HG02852 (cell line): ENCODE measurements around the gene COG3.
"Not testable (repeated sequence)": the region's sequence is repeated elsewhere in the genome, so short reads cannot be mapped to it uniquely, and the experiment has no call there.

ENCODE experiments used
- ATAC-seq: cut with Tn5 transposase; IDR thresholded peaks from one replicate; pipeline ENCODE4 v1.9.1; 2021; ENCODE audit warnings: mild to moderate bottlenecking, moderate library complexity; ENCODE audit not compliant: unreplicated experiment

COG3 gene

GRCh38 chr13:45464687-45465453, at the start of gene COG3:
TSS of gene COG3 (plus strand) at chr13:45464939. CDS start at chr13:45465037, 98 bp downstream.
- ATAC-seq: peak; percentile 91

DNA sequence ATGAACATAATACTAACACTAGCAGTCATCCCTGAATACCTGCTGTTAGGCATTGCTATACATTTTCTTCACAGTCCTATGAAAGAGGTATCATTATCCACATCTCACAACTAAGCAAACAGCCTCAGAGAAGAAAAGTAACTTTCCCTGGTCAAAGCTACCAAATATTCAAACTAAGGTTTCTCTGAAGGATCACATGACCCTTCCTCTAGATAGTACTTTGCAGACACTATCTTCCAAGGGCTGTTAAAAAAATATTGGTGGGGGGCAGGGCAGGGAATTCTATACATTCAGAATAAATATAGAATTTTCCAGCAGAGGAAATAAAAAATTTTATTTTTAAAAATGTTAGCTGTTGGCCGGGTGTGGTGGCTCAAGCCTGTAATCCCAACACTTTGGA, 49.6 kb upstream of the COG3 start:
- ATAC-seq: no peak

GRCh38 chr13:45416516-45417128, 48.1 kb upstream of the COG3 start:
- no peak for ATAC-seq

DNA sequence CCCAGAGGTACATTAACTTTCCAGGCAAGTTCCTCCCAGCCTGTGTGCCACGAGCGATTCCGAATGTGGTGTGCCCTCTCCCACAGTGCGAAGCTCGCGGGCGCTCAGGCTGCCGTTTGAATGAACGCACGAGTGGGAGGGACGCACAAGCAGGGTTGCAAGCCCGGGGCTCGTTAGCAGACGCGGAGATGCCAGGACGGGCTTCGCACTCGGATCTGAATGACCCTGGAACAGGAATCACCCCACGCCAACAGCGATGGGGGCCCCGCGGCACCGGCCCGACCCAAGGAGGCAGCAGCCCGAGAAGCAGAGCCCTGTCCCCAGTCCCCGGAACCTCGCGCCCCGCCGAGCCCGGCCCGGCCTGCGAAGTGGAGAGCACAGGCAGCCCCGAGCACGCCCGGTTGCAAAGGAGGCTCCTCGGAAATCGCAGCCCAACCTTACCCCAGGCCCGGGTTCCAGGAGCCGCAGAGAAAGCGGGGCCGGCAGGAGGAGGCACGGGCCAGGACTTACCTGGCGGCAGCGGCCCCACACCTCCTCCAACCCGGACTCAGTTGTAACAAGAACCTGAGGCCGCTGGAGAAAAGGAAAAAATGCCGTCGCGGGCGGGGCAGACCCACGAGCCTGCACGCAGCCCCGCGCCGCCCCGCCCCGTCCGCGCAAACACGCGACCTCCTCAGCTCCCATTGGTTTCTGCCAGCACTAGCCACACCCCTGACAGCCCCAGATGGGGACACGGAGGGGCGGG, 46.8 kb upstream of the COG3 start, which contains the start of gene SLC25A30:
Gene SLC25A30 (minus strand): TSS at position 584 of the 745 bp plus-strand sequence. CDS start 6,948 bp downstream, outside the sequence.
- ATAC-seq: peak; percentile 91

GRCh38 chr13:45419389-45419788, 45.4 kb upstream of the COG3 start:
- ATAC-seq: not testable (repeated sequence)

- no peak for ATAC-seq
Measured at GRCh38 chr13:45419945-45420344, 44.8 kb upstream of the COG3 start.

GRCh38 chr13:45422731-45423292, 41.9 kb upstream of the COG3 start:
- no peak for ATAC-seq

GRCh38 chr13:45426056-45426841, 38.5 kb upstream of the COG3 start:
- not testable (repeated sequence) for ATAC-seq

DNA sequence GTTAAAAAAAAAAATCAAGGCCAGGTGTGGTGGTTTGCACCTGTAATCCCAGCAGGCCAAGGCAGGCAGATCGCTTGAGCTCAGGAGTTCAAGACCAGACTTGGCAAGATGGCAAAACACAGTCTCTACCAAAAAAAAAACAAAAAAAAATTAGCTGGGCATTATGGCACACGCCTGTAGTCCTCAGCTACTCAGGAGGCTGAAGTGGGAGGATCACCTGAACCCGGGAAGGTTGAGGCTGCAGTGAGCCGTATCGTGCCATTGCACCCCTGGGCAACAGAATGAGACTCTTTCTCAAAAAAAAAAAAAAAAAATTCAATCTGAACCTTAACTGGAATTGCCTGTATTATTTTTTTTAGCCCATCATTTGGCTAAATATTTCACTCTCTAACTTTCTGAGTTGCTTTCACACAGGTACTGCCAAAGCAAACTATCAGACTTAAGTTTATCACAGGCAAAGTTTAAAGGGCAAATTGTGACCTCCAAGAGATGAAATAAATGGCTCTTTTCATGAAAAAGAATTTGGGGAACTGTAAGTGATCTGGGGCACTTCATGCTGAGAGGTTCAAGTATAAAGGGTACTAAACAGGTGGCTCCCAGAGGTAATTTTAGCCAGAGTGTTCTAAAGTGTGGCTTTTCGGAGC, 31.9 kb upstream of the COG3 start:
- no peak for ATAC-seq

- ATAC-seq: no peak
Measured at GRCh38 chr13:45433381-45433790, 31.4 kb upstream of the COG3 start.

DNA sequence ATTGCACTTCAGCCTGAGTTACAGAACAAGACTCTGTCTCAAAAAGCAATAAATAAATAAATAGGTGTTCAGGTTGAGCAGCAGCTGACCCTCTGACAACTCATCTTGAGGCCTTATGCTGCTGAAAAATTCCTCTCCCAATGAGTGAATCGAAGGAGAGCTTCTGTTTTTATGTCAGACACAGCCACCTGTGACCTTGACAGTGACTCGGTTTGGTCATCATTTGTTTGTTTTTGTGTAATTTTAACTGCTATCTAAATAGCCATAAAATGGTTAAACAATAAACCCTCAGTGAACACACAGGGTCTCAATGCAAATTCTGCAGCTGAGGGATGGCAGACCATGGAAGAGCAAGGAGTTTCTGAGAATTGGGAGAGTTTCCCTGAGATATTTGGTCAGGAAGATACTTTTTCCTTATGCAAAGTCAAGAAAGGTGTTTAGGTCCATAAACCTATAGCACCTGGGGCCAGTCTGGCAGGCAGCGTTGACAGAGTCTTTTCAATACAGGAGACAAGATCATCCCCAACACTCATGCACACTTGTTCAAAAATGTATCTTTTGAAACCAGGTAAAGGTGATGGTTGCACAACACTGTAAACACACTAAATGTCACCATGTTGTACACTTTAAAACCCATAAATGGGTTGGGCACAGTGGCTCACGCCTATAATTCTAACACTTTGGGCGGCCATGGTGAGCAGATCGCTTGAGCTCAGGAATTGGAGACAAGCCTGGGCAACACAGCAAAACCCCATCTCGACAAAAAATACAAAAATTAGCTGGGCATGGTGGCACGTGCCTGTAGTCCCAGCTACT, 30.0 kb upstream of the COG3 start:
- ATAC-seq: no peak

DNA sequence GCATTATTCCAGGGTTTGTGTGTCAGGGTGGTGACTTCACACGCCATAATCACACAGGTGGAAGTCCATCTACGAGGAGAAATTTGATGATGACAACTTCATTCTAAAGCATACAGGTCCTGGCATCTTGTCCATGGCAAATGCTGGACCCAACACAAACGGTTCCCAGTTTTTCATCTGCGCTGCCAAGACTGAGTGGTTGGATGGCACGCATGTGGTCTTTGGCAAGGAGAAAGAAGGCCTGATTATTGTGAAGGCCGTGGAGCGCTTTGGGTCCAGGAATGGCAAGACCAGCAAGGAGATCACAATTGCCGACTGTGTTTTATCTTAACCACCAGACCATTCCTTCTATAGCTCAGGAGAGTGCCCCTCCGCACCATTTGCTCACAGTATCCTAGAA, 28.4 kb upstream of the COG3 start:
- ATAC-seq: no peak

- ATAC-seq: no peak
Measured at GRCh38 chr13:45436953-45437352, 27.8 kb upstream of the COG3 start.

DNA sequence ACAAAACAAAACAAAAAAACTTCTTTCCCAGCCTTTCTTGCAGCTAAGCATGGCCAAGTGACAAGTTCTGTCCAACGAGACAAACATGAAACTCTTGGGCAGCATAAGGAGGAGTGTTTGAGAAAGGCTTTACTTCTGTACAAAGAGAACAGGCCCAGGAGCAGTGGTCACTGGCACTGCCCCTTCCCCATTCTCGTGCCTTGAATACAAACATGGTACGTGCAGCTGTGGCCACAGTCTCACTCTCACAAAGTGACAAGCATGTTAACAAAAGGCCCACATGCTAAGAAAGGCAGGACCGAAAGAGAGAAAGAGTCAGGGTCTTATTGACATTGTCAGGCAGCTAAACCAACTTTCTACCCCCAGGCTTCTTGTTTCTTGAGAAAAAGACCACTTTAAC, 26.8 kb upstream of the COG3 start:
- no peak for ATAC-seq

DNA sequence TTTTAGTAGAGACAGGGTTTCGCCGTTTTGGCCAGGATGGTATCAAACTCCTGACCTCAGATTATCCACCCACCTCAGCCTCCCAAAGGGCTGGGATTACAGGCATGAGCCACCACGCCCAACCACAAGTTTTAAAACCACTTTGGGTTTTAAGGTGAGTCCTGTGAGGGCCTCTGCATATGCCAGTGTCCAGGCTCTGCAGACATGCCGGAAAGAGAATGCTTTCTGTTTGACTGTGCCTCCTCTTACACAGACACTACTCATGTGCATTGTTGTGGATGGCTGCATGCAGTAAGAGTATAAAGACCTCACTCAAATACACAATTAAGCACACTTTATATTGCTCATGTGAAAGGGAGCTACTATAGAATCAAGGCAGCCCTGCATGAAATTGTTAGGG, 25.7 kb upstream of the COG3 start:
- ATAC-seq: no peak

DNA sequence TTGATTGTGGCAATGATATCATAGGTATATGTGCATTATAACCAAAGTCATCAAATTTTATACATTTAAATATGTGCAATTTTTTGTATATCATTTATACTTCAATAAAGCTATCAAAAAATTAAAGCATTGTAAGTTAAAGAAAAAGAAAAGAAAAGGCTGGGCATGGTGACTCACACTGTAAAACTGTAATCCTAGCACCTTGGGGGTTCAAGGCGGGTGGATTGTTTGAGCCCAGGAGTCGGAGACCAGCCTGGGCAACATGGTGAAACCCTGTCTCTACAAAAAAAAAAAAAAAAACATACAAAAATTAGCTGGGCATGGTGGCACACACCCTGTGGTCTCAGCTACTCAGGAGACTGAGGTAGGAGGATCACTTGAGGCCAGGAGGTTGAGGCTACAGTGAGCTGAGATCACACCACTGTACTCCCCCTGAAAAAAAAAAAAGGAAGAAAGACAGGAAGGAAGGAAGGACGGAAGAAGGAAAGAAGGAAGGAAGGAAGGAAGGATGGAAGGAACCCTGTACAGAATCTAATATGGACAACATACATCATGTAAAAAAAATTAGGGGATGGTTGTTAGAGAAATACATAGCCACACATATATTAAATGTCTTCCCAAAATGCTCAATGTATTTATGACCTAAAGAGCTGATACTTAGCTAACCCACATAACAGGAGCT, 24.8 kb upstream of the COG3 start:
- no peak for ATAC-seq

DNA sequence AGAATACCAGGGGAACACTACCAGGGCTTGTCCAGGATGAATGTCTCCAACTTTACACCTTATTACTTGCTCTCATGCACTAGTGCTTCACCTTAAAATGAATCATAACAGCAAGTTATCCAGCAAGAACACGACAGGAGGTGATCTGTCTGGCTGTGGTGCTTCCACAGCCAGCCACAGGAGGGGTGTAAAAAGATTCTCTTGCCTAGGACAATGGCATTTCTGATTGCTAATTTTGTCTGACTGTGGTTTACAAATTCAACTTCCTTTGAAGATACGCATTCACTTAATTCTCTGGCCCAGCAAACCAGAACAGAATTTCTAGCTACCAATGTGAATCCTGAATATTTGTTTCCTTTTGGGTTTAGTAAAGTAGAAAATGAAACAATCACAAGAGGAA, 23.1 kb upstream of the COG3 start:
- ATAC-seq: peak; percentile 77

- ATAC-seq: no peak
Measured at GRCh38 chr13:45445053-45445452, 19.7 kb upstream of the COG3 start.

DNA sequence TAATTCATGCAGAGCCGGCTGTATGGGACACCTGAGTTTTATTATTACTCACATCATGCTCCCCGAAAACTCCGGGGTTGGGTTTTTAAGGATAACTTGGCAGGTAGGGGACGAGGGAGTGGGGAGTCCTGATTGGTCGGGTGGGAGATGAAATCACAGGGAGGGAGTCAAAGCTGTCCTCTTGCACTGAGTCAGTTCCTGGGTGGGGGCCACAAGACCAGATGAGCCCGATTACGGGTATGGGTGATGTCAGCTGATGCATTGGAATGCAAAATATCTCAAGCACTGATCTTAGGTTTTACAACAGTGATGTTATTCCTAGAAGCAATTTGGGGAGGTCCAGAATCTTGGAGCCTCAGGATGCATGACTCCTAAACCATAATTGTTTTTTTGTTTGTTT, 18.6 kb upstream of the COG3 start:
- ATAC-seq: no peak
